ENCODE data around the gene ACTA1.
"Not testable (repeated sequence)": the region's sequence is repeated elsewhere in the genome, so short reads cannot be mapped to it uniquely, and the experiment has no call there.

ACTA1 gene

GRCh38 chr1:229438021-229438420 is 4.1 kb upstream of the ACTA1 start:
- DNase-seq: no peak

- DNase-seq: no peak
Observed at GRCh38 chr1:229437443-229437842, 3.5 kb upstream of the ACTA1 start.

GRCh38 chr1:229436201-229436600 is 2.3 kb upstream of the ACTA1 start:
- DNase-seq: no peak

- no peak for DNase-seq
Observed at GRCh38 chr1:229434641-229435051, 752 bp upstream of the ACTA1 start.

- no peak for DNase-seq
Observed at GRCh38 chr1:229433364-229434004, 410 bp downstream of the ACTA1 start.

- no peak for DNase-seq
Observed at GRCh38 chr1:229432905-229433304, 989 bp downstream of the ACTA1 start.

GRCh38 chr1:229432116-229432461 is 1.8 kb downstream of the ACTA1 start:
- DNase-seq: no peak

- no peak for DNase-seq
Observed at GRCh38 chr1:229431284-229432115, 2.4 kb downstream of the ACTA1 start.

- peak; percentile 9 for DNase-seq
Observed at GRCh38 chr1:229430761-229431283, 3.1 kb downstream of the ACTA1 start.

- DNase-seq: no peak
Observed at GRCh38 chr1:229428256-229428655, 5.6 kb downstream of the ACTA1 start.

GRCh38 chr1:229427572-229427971 is 6.3 kb downstream of the ACTA1 start:
- no peak for DNase-seq

GRCh38 chr1:229425564-229426159 is 8.2 kb downstream of the ACTA1 start:
- no peak for DNase-seq

- no peak for DNase-seq
Observed at GRCh38 chr1:229420765-229421164, 13.1 kb downstream of the ACTA1 start.

- DNase-seq: no peak
Observed at GRCh38 chr1:229420224-229420623, 13.7 kb downstream of the ACTA1 start.

- DNase-seq: not testable (repeated sequence)
Observed at GRCh38 chr1:229418586-229418985, 15.3 kb downstream of the ACTA1 start.

GRCh38 chr1:229412810-229413209 is 21.1 kb downstream of the ACTA1 start:
- DNase-seq: not testable (repeated sequence)

GRCh38 chr1:229412056-229412455 is 21.8 kb downstream of the ACTA1 start:
- DNase-seq: no peak

- DNase-seq: no peak
Observed at GRCh38 chr1:229411434-229412055, 22.3 kb downstream of the ACTA1 start.

GRCh38 chr1:229410692-229411433 is 23.0 kb downstream of the ACTA1 start:
- peak; percentile 31 for DNase-seq

GRCh38 chr1:229410370-229410691 is 23.6 kb downstream of the ACTA1 start:
- DNase-seq: no peak

- DNase-seq: no peak
Observed at GRCh38 chr1:229409616-229410369, 24.1 kb downstream of the ACTA1 start.

GRCh38 chr1:229408458-229409037 is 25.3 kb downstream of the ACTA1 start:
- DNase-seq: no peak

Data from midbrain (tissue), 1 donor.